Karpas-422 (cell line): ENCODE measurements around the gene PLA2G7. TPM values are rescaled to one million over a fixed set of nuclear protein-coding genes. Genes with fewer than 3 reads are reported as not detected.
"Not testable (repeated sequence)": the region's sequence is repeated elsewhere in the genome, so short reads cannot be mapped to it uniquely, and the experiment has no call there.

Experiments
- DNase-seq: peaks from one replicate; pipeline ENCODE4 v3.0.0-alpha.2; 2015
- H2AFZ ChIP-seq: fragments of 200-600 bp; sonication (generic); 2 replicates; pipeline ENCODE4 v1.6.1; 2014; ENCODE audit warnings: antibody characterized with exemption, low read length, mixed read lengths
- H3K27ac ChIP-seq: fragments of 200-600 bp; sonication (generic); 2 replicates; pipeline ENCODE4 v1.5.1; 2014; ENCODE audit warnings: mild to moderate bottlenecking, low read length, moderate library complexity
- H3K27me3 ChIP-seq: fragments of 200-600 bp; sonication (generic); 2 replicates; pipeline ENCODE4 v1.6.1; 2014; ENCODE audit warnings: low read length, mixed read lengths
- H3K36me3 ChIP-seq: fragments of 200-600 bp; sonication (generic); 2 replicates; pipeline ENCODE4 v1.6.1; 2014; ENCODE audit warnings: low read length, mixed read lengths; ENCODE audit not compliant: insufficient read depth
- H3K4me1 ChIP-seq: fragments of 200-600 bp; sonication (generic); 2 replicates; pipeline ENCODE4 v1.6.1; 2014; ENCODE audit warnings: mild to moderate bottlenecking, low read length, mixed read lengths
- H3K4me2 ChIP-seq: fragments of 200-600 bp; sonication (generic); 2 replicates; pipeline ENCODE4 v1.6.1; 2014; ENCODE audit warnings: low read length, low read depth, mild to moderate bottlenecking; ENCODE audit not compliant: poor library complexity, severe bottlenecking
- H3K4me3 ChIP-seq: fragments of 200-600 bp; sonication (generic); 2 replicates; pipeline ENCODE4 v1.5.1; 2014; ENCODE audit warnings: mild to moderate bottlenecking, antibody characterized with exemption, low read length, mixed read lengths
- H3K79me2 ChIP-seq: fragments of 200-600 bp; sonication (generic); 2 replicates; pipeline ENCODE4 v1.6.1; 2014; ENCODE audit warnings: mild to moderate bottlenecking, low read length, mixed read lengths
- H3K9ac ChIP-seq: fragments of 200-600 bp; sonication (generic); 2 replicates; pipeline ENCODE4 v1.6.0; 2014; ENCODE audit warnings: low read length
- H3K9me2 ChIP-seq: fragments of 200-600 bp; sonication (generic), shearing (Covaris generic); replicated peaks from 2 replicates; pipeline ENCODE4 v1.6.0; 2014; ENCODE audit warnings: mild to moderate bottlenecking, low read length, moderate library complexity; ENCODE audit not compliant: insufficient read depth
- H3K9me3 ChIP-seq: fragments of 300-700, 200-600 bp; sonication (generic); 2 replicates; pipeline ENCODE4 v1.6.1; 2014; ENCODE audit warnings: low read length, mixed read lengths
- H4K20me1 ChIP-seq: fragments of 200-600 bp; sonication (generic); 2 replicates; pipeline ENCODE4 v1.6.1; 2014; ENCODE audit warnings: mild to moderate bottlenecking, antibody characterized with exemption, low read length, low read depth; ENCODE audit not compliant: insufficient read depth
- total RNA-seq: library from RNA; depleted of rRNA; stranded (reverse); fragments of >200 nt; shearing (Covaris generic); gene quantifications from 2 replicates; pipeline ENCODE4 v1.2.3, GENCODE V29; 2014; ENCODE audit warnings: low replicate concordance

PLA2G7 gene
- total RNA-seq, 1 experiment from 2014 or later = not detected

- Histone ChIP-seq H3K9ac (peak overlapping the region; percentile 1; the same call in 1 of the 2 replicates), H3K27me3 (no peaks in the 10 kb centered on the region), H3K36me3 (no peaks in the 10 kb centered on the region), H3K4me1 (peaks cover 26% of the 10 kb centered on the region), H3K4me3 (peak overlapping the region; percentile 5; the same call in 1 of the 2 replicates), H3K4me2 (peak overlapping the region; percentile 68), H3K9me3 (no peaks in the 10 kb centered on the region), H2AFZ (peak overlapping the region; percentile 47; the same call in 1 of the 2 replicates), H3K9me2 (no peaks in the 10 kb centered on the region), H4K20me1 (no peaks in the 10 kb centered on the region), H3K79me2 (no peaks in the 10 kb centered on the region), H3K27ac (peak overlapping the region; percentile 56; the same call in 1 of the 2 replicates)
- peak; percentile 62 for DNase-seq
Measured at GRCh38 chr6:46772762-46773161, 37.6 kb upstream of the PLA2G7 start.

- peak overlapping the region; percentile 68 for H3K4me2 ChIP-seq
- H3K27ac ChIP-seq = no peak overlapping the region
- no peak overlapping the region for H3K9ac ChIP-seq
Measured at GRCh38 chr6:46772016-46772415, 36.8 kb upstream of the PLA2G7 start.

GRCh38 chr6:46764961-46765360, 29.8 kb upstream of the PLA2G7 start:
- Histone ChIP-seq H4K20me1 (no peaks in the 10 kb centered on the region), H3K4me1 (no peaks in the 10 kb centered on the region), H2AFZ (no peak overlapping the region), H3K4me2 (no peak overlapping the region), H3K4me3 (no peak overlapping the region), H3K9ac (no peak overlapping the region), H3K79me2 (no peaks in the 10 kb centered on the region), H3K27me3 (no peaks in the 10 kb centered on the region), H3K9me3 (no peaks in the 10 kb centered on the region), H3K27ac (no peak overlapping the region), H3K36me3 (no peaks in the 10 kb centered on the region), H3K9me2 (no peaks in the 10 kb centered on the region)
- DNase-seq = no peak

More at GRCh38 chr6:46772016-46772415, 36.8 kb upstream of the PLA2G7 start:
- Histone ChIP-seq H2AFZ (no peak overlapping the region), H3K36me3 (no peaks in the 10 kb centered on the region), H3K9me2 (no peaks in the 10 kb centered on the region), H4K20me1 (no peaks in the 10 kb centered on the region), H3K4me3 (no peak overlapping the region), H3K27me3 (no peaks in the 10 kb centered on the region), H3K79me2 (no peaks in the 10 kb centered on the region), H3K9me3 (no peaks in the 10 kb centered on the region), H3K4me1 (peaks cover 26% of the 10 kb centered on the region)
- no peak for DNase-seq

GRCh38 chr6:46764280-46764679, 29.1 kb upstream of the PLA2G7 start:
- not testable (repeated sequence) for H2AFZ ChIP-seq, H3K4me2 ChIP-seq, H3K27ac ChIP-seq, DNase-seq, H4K20me1 ChIP-seq, H3K4me3 ChIP-seq, H3K9me2 ChIP-seq, H3K9ac ChIP-seq, H3K79me2 ChIP-seq, H3K9me3 ChIP-seq, H3K27me3 ChIP-seq, H3K36me3 ChIP-seq, H3K4me1 ChIP-seq

GRCh38 chr6:46763466-46763865, 28.3 kb upstream of the PLA2G7 start:
- Histone ChIP-seq H3K9me3 (no peaks in the 10 kb centered on the region), H3K27ac (no peak overlapping the region), H4K20me1 (no peaks in the 10 kb centered on the region), H3K4me1 (no peaks in the 10 kb centered on the region), H3K27me3 (no peaks in the 10 kb centered on the region), H3K79me2 (no peaks in the 10 kb centered on the region), H2AFZ (no peak overlapping the region), H3K36me3 (no peaks in the 10 kb centered on the region), H3K9ac (no peak overlapping the region), H3K4me2 (no peak overlapping the region), H3K9me2 (no peaks in the 10 kb centered on the region), H3K4me3 (no peak overlapping the region)
- DNase-seq = no peak

- no peak overlapping the region for H3K4me2 ChIP-seq
- no peak overlapping the region for H3K27ac ChIP-seq
- H4K20me1 ChIP-seq = no peaks in the 10 kb centered on the region
Measured at GRCh38 chr6:46760925-46761324, 25.8 kb upstream of the PLA2G7 start.

GRCh38 chr6:46758960-46759753, 24.0 kb upstream of the PLA2G7 start:
- no peaks in the 10 kb centered on the region for H3K79me2 ChIP-seq
- no peaks in the 10 kb centered on the region for H3K36me3 ChIP-seq
- H3K9me3 ChIP-seq = no peaks in the 10 kb centered on the region
- no peak overlapping the region for H3K4me3 ChIP-seq
- no peak overlapping the region for H3K9ac ChIP-seq
- peaks cover 17% of the 10 kb centered on the region for H3K4me1 ChIP-seq
- no peak overlapping the region for H3K4me2 ChIP-seq
- no peak overlapping the region for H2AFZ ChIP-seq
- H4K20me1 ChIP-seq = no peaks in the 10 kb centered on the region
- H3K9me2 ChIP-seq = no peaks in the 10 kb centered on the region
- no peak overlapping the region for H3K27ac ChIP-seq
- no peak for DNase-seq
- no peaks in the 10 kb centered on the region for H3K27me3 ChIP-seq

More at GRCh38 chr6:46760925-46761324, 25.8 kb upstream of the PLA2G7 start:
- Histone ChIP-seq H3K4me3 (no peak overlapping the region), H2AFZ (no peak overlapping the region), H3K27me3 (no peaks in the 10 kb centered on the region), H3K4me1 (peaks cover 10% of the 10 kb centered on the region), H3K9ac (no peak overlapping the region), H3K9me3 (no peaks in the 10 kb centered on the region), H3K36me3 (no peaks in the 10 kb centered on the region), H3K9me2 (no peaks in the 10 kb centered on the region), H3K79me2 (no peaks in the 10 kb centered on the region)
- DNase-seq = no peak

- Histone ChIP-seq H3K4me2 (no peak overlapping the region), H3K9ac (no peak overlapping the region)
Measured at GRCh38 chr6:46757214-46757596, 22.0 kb upstream of the PLA2G7 start.

More at GRCh38 chr6:46757214-46757596, 22.0 kb upstream of the PLA2G7 start:
- no peaks in the 10 kb centered on the region for H3K36me3 ChIP-seq
- H3K79me2 ChIP-seq = no peaks in the 10 kb centered on the region
- H3K4me1 ChIP-seq = peaks cover 17% of the 10 kb centered on the region
- no peaks in the 10 kb centered on the region for H3K9me2 ChIP-seq
- H3K27me3 ChIP-seq = no peaks in the 10 kb centered on the region
- no peaks in the 10 kb centered on the region for H4K20me1 ChIP-seq
- H2AFZ ChIP-seq = no peak overlapping the region
- H3K9me3 ChIP-seq = no peaks in the 10 kb centered on the region
- no peak for DNase-seq
- H3K27ac ChIP-seq = no peak overlapping the region
- H3K4me3 ChIP-seq = no peak overlapping the region
